GM23338 (cell line): ENCODE measurements around the gene FHDC1. TPM values are rescaled to one million over a fixed set of nuclear protein-coding genes. Genes with fewer than 3 reads are reported as not detected.

Experiments used
- ATAC-seq: fragments of 200-7000 bp; cut with Tn5 transposase; 3 replicates; pipeline ENCODE4 v1.9.1; 2020
- DNase-seq: peaks from one replicate; pipeline ENCODE4 v3.0.0-alpha.2; 2015; ENCODE audit warnings: low spot score
- H2AFZ ChIP-seq: fragments of 200-600 bp; sonication (generic); 2 replicates; pipeline ENCODE4 v1.8.0; 2016; ENCODE audit warnings: antibody characterized with exemption, mild to moderate bottlenecking, moderate library complexity
- H3F3A ChIP-seq: fragments of 200-600 bp; sonication (generic); replicated peaks from 2 replicates; pipeline ENCODE4 v1.8.0; 2017; ENCODE audit warnings: antibody characterized with exemption, mixed run types, low read depth
- H3K27ac ChIP-seq: fragments of 200-600 bp; sonication (generic); 2 replicates; pipeline ENCODE4 v1.6.1; 2016; ENCODE audit warnings: low read depth
- H3K27me3 ChIP-seq: fragments of 200-600 bp; sonication (generic); 2 replicates; pipeline ENCODE4 v1.8.0; 2016; ENCODE audit warnings: mild to moderate bottlenecking, mixed run types, moderate library complexity; ENCODE audit not compliant: insufficient read depth
- H3K36me3 ChIP-seq: fragments of 200-600 bp; sonication (generic); 2 replicates; pipeline ENCODE4 v1.8.0; 2016; ENCODE audit warnings: mild to moderate bottlenecking; ENCODE audit not compliant: insufficient read depth
- H3K4me1 ChIP-seq: fragments of 200-600 bp; sonication (generic); 2 replicates; pipeline ENCODE4 v1.8.0; 2016; ENCODE audit warnings: mild to moderate bottlenecking, moderate library complexity; ENCODE audit not compliant: insufficient read depth
- H3K4me2 ChIP-seq: fragments of 200-600 bp; sonication (generic); 2 replicates; pipeline ENCODE4 v1.7.1; 2017; ENCODE audit warnings: mixed run types
- H3K4me3 ChIP-seq: fragments of 200-600 bp; sonication (generic); 2 replicates; pipeline ENCODE4 v1.6.1; 2016; ENCODE audit warnings: mixed run types
- H3K79me2 ChIP-seq: fragments of 200-600 bp; sonication (generic); replicated peaks from 2 replicates; pipeline ENCODE4 v1.8.0; 2017; ENCODE audit warnings: mild to moderate bottlenecking; ENCODE audit not compliant: insufficient read depth
- H3K9me2 ChIP-seq: fragments of 200-600 bp; sonication (generic); 2 replicates; pipeline ENCODE4 v1.8.0; 2017; ENCODE audit not compliant: insufficient read depth
- H4K20me1 ChIP-seq: fragments of 200-600 bp; sonication (generic); replicated peaks from 2 replicates; pipeline ENCODE4 v1.8.0; 2017; ENCODE audit warnings: mild to moderate bottlenecking; ENCODE audit not compliant: insufficient read depth
- H3K27ac Mint-ChIP-seq: 2 replicates; pipeline ENCODE4 v1.8.0; 2020; ENCODE audit warnings: inconsistent platforms, mild to moderate bottlenecking, moderate library complexity, mixed read lengths
- H3K27me3 Mint-ChIP-seq: 3 replicates; pipeline ENCODE4 v1.8.0; 2022; ENCODE audit warnings: low read depth, mild to moderate bottlenecking, moderate library complexity, mixed read lengths, inconsistent platforms; ENCODE audit not compliant: insufficient read depth, poor library complexity
- H3K36me3 Mint-ChIP-seq: 3 replicates; pipeline ENCODE4 v1.8.0; 2021; ENCODE audit warnings: low read depth, mild to moderate bottlenecking, inconsistent platforms, moderate library complexity, mixed read lengths
- H3K4me1 Mint-ChIP-seq: 3 replicates; pipeline ENCODE4 v1.8.0; 2020; ENCODE audit warnings: mild to moderate bottlenecking, inconsistent platforms, mixed read lengths
- H3K4me3 Mint-ChIP-seq: 3 replicates; pipeline ENCODE4 v1.8.0; 2021; ENCODE audit warnings: moderate library complexity, mild to moderate bottlenecking, inconsistent platforms, mixed read lengths
- H3K9me3 Mint-ChIP-seq: 3 replicates; pipeline ENCODE4 v1.8.0; 2020; ENCODE audit warnings: moderate library complexity, mild to moderate bottlenecking, inconsistent platforms, mixed read lengths
- CREB1 ChIP-seq: fragments of 250-450 bp; sonication (Bioruptor Pico); IDR thresholded peaks from 2 replicates; pipeline ENCODE4 v1.5.0; 2020; ENCODE audit warnings: low read depth, mild to moderate bottlenecking, moderate library complexity
- CTCF ChIP-seq, 2 experiments: fragments of 200-600 bp in 1 of 2; sonication (generic) in 1 of 2; conservative IDR thresholded peaks; 2 replicates each; pipeline versions ENCODE4 v1.5.1 to v1.6.1; 2016 to 2017; ENCODE audit warnings: antibody characterized with exemption in 2 of 2, low read depth in 2 of 2, mild to moderate bottlenecking in 2 of 2, moderate library complexity in 1 of 2
- ETS1 ChIP-seq: IDR thresholded peaks from 2 replicates; pipeline ENCODE4 v1.6.1; 2016; ENCODE audit warnings: antibody characterized with exemption
- EZH2 ChIP-seq: fragments of 200-600 bp; sonication (generic); IDR thresholded peaks from one replicate; pipeline ENCODE4 v1.8.0; 2017; ENCODE audit warnings: antibody characterized with exemption, mild to moderate bottlenecking, low read depth; ENCODE audit not compliant: unreplicated experiment
- EZH2phosphoT487 ChIP-seq: fragments of 200-600 bp; sonication (generic); IDR thresholded peaks from one replicate; pipeline ENCODE4 v1.8.1; 2018; ENCODE audit warnings: antibody characterized with exemption; ENCODE audit not compliant: unreplicated experiment
- JUNB ChIP-seq: IDR thresholded peaks from one replicate; pipeline ENCODE4 v1.6.1; 2016; ENCODE audit warnings: antibody characterized with exemption; ENCODE audit not compliant: unreplicated experiment
- NANOG ChIP-seq: IDR thresholded peaks from 2 replicates; pipeline ENCODE4 v1.6.1; 2016; ENCODE audit warnings: antibody characterized with exemption, borderline replicate concordance
- POLR2AphosphoS5 ChIP-seq: IDR thresholded peaks from 2 replicates; pipeline ENCODE4 v1.6.1; 2016; ENCODE audit warnings: antibody characterized with exemption, low read depth
- REST ChIP-seq: IDR thresholded peaks from one replicate; pipeline ENCODE4 v1.6.1; 2018; ENCODE audit warnings: antibody characterized with exemption; ENCODE audit not compliant: unreplicated experiment
- STAT1 ChIP-seq: IDR thresholded peaks from one replicate; pipeline ENCODE4 v1.6.1; 2016; ENCODE audit warnings: antibody characterized with exemption; ENCODE audit not compliant: unreplicated experiment
- ZNF114 ChIP-seq: fragments of 250-450 bp; sonication (Bioruptor Pico); IDR thresholded peaks from 2 replicates; pipeline ENCODE4 v1.5.0; 2020; ENCODE audit warnings: mild to moderate bottlenecking, moderate library complexity
- ZNF331 ChIP-seq: fragments of 250-450 bp; sonication (Bioruptor Pico); IDR thresholded peaks from 2 replicates; pipeline ENCODE4 v1.5.0; 2020; ENCODE audit warnings: low read depth, mild to moderate bottlenecking, moderate library complexity
- polyA plus RNA-seq: library from polyadenylated mRNA; unstranded; fragments of >200 nt; fragmentation: Nextera tagmentation; extraction: Ambion mirVana; gene quantifications from 2 replicates; pipeline ENCODE4 v1.2.1, GENCODE V29; 2016
- total RNA-seq: library from RNA; depleted of rRNA; stranded (reverse); fragments of >200 nt; shearing (Covaris generic); gene quantifications from 2 replicates; pipeline ENCODE4 v1.2.3, GENCODE V29; 2014

Gene FHDC1
- total and polyA plus RNA-seq, 2 experiments from 2014 or later = 9.5 to 22.8 TPM

- H3K4me3 ChIP-seq = no peak overlapping the region
- no peaks in the 10 kb centered on the region for H3K9me3 Mint-ChIP-seq
- H3K36me3 Mint-ChIP-seq = peaks cover 92% of the 10 kb centered on the region
- no peak overlapping the region for H3K4me3 Mint-ChIP-seq
- H3K27me3 ChIP-seq = no peaks in the 10 kb centered on the region
- peaks cover 6% of the 10 kb centered on the region for H3K27me3 Mint-ChIP-seq
- H3K79me2 ChIP-seq = no peaks in the 10 kb centered on the region
- H4K20me1 ChIP-seq = no peaks in the 10 kb centered on the region
- H2AFZ ChIP-seq = no peak overlapping the region
- peaks cover 5% of the 10 kb centered on the region; the same call in 2 of the 3 replicates for H3K4me1 Mint-ChIP-seq
- no peak for ATAC-seq
- no peak for DNase-seq
- TF ChIP-seq ZNF331 (CRISPR knock-in tag) (no peak), CREB1 (no peak), STAT1 (no peak), JUNB (no peak), ZNF114 (CRISPR knock-in tag) (no peak), CTCF (conservative IDR thresholded peaks at IDR 0.05; ENCODE audit: low read depth in 2 of 2) (no peak), EZH2 (no peak)
- peaks cover 50% of the 10 kb centered on the region for H3K36me3 ChIP-seq
- no peak overlapping the region for H3K4me2 ChIP-seq
- H3K27ac ChIP-seq = no peak overlapping the region
- H3F3A ChIP-seq = no peaks in the 10 kb centered on the region
- H3K9me2 ChIP-seq = no peaks in the 10 kb centered on the region
- no peaks in the 10 kb centered on the region for H3K4me1 ChIP-seq
- H3K27ac Mint-ChIP-seq = no peak overlapping the region
These were observed 32.8 kb downstream of the FHDC1 start for GRCh38 chr4:152968806-152969394.

GRCh38 chr4:152970102-152970820 lies 34.1 kb downstream of the FHDC1 start:
- H3K4me1 Mint-ChIP-seq = no peaks in the 10 kb centered on the region
- Histone ChIP-seq H3K79me2 (no peaks in the 10 kb centered on the region), H3K4me3 (no peak overlapping the region), H3K27ac (0 out of 2 replicates have a peak overlapping the region, but pooled peaks have one; percentile 14), H3K9me2 (no peaks in the 10 kb centered on the region), H3K4me1 (no peaks in the 10 kb centered on the region), H4K20me1 (no peaks in the 10 kb centered on the region), H3K27me3 (no peaks in the 10 kb centered on the region), H2AFZ (no peak overlapping the region), H3F3A (no peaks in the 10 kb centered on the region), H3K36me3 (peaks cover 43% of the 10 kb centered on the region), H3K4me2 (no peak overlapping the region)
- H3K27me3 Mint-ChIP-seq = peaks cover 7% of the 10 kb centered on the region
- DNase-seq (no peak), ATAC-seq (no peak)
- H3K36me3 Mint-ChIP-seq = peaks cover 85% of the 10 kb centered on the region
- no peak overlapping the region for H3K27ac Mint-ChIP-seq
- no peaks in the 10 kb centered on the region for H3K9me3 Mint-ChIP-seq
- H3K4me3 Mint-ChIP-seq = no peak overlapping the region
- no peak for TF ChIP-seq JUNB
- no peak for TF ChIP-seq ZNF114 (CRISPR knock-in tag)
- no peak for TF ChIP-seq STAT1
- no peak for TF ChIP-seq REST
- TF ChIP-seq POLR2AphosphoS5 = no peak
- TF ChIP-seq EZH2phosphoT487 = no peak
- TF ChIP-seq ZNF331 (CRISPR knock-in tag) = no peak
- no peak for TF ChIP-seq NANOG
- TF ChIP-seq ETS1 = no peak
